Measurements from ENCODE around the gene QSER1.

QSER1 gene

DNA sequence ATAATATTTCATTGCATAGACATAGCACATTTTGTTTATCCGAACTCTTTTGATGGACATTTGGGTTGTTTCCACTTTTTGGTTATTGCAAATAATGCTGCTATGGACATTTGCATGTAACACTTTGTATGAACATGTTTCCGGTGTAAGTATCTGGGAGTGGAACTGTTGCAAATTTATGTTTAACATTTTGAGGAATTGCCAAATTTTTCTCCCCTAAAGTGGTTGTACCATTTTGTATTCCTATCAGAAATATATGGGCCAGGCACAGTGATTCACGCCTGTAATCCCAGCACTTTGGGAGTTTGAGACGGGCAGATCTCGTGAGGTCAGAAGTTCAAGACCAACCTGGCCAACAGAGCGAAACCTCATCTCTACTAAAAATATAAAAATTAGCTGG, 16.0 kb downstream of the QSER1 start:
- TF ChIP-seq, protein P1, sequence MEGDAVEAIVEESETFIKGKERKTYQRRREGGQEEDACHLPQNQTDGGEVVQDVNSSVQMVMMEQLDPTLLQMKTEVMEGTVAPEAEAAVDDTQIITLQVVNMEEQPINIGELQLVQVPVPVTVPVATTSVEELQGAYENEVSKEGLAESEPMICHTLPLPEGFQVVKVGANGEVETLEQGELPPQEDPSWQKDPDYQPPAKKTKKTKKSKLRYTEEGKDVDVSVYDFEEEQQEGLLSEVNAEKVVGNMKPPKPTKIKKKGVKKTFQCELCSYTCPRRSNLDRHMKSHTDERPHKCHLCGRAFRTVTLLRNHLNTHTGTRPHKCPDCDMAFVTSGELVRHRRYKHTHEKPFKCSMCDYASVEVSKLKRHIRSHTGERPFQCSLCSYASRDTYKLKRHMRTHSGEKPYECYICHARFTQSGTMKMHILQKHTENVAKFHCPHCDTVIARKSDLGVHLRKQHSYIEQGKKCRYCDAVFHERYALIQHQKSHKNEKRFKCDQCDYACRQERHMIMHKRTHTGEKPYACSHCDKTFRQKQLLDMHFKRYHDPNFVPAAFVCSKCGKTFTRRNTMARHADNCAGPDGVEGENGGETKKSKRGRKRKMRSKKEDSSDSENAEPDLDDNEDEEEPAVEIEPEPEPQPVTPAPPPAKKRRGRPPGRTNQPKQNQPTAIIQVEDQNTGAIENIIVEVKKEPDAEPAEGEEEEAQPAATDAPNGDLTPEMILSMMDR (IDR thresholded peaks at IDR 0.05; ENCODE audit: low read depth, low read length): no peak
- no peak for DNase-seq (ENCODE audit: low read depth, low spot score)
- no peak overlapping the region for H3K4me3 ChIP-seq (ENCODE audit: low read depth, low read length)
- in situ Hi-C loops (cut with HindIII; ENCODE audit: low sequenced_read_pairs): no loop called here

DNA sequence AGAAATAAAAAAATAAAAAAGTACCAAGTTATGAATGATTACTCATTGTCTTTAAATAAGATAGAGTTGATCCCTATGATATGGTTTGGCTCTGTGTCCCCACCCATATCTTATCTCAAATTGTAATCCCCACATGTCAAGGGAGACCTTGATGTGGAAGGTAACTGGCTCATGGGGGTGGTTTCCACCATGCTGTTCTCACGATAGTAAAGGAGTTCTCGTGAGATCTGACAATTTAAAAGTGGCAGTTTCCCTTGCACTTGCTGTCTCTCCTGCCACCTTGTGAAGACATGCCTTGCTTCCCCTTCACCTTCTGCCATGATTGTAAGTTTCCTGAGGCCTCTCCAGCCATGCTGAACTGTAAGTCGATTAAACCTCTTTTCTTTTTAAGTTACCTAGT, 18.8 kb downstream of the QSER1 start:
- in situ Hi-C loops (cut with HindIII; ENCODE audit: low sequenced_read_pairs): no loop called here
- no peak for DNase-seq (ENCODE audit: low read depth, low spot score)
- TF ChIP-seq, protein P1 (IDR thresholded peaks at IDR 0.05; ENCODE audit: low read depth, low read length): no peak
- no peak overlapping the region for H3K4me3 ChIP-seq (ENCODE audit: low read depth, low read length)

DNA sequence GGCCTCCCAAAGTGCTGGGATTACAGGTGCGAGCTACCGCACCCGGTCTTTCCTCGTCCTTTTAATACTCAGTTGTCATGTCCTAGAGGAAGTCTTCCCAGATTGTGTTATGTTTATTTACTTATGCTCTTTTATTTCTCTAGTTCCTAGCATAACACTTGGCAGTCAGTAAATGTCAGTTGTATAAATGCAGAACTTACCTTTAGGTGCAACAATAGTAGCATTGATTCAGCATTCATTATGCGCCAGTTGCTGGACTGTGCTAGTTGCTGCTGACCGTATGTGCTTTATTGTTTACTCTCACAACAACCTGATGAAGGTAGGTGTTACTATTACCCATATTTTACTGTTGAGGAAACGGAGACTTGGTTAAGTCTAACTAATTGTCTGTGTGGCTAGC, 20.8 kb downstream of the QSER1 start:
- TF ChIP-seq, protein P1 (IDR thresholded peaks at IDR 0.05; ENCODE audit: low read depth, low read length): no peak
- no peak overlapping the region for H3K4me3 ChIP-seq (ENCODE audit: low read depth, low read length)
- in situ Hi-C loops (cut with HindIII; ENCODE audit: low sequenced_read_pairs): no loop called here
- no peak for DNase-seq (ENCODE audit: low read depth, low spot score)

DNA sequence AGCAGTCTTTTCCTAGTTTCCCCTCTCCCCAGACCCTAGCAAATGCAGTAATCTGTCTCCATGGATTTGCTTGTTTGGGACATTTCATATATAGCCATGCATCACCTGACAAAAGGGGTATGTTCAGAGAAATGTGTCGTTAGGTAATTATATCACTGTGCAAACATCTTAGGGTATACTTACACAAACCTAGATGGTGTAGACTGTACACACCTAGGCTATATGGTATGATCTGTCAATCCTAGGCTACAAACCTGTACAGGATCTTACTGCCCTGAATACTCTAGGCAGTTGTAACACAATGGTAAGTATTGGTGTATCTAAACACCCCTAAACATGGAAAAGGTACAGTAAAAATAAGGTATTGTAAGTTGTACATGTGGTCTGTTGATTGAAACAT, 23.8 kb downstream of the QSER1 start:
- no peak for DNase-seq (ENCODE audit: low read depth, low spot score)
- TF ChIP-seq, protein P1 (IDR thresholded peaks at IDR 0.05; ENCODE audit: low read depth, low read length): no peak
- no peak overlapping the region for H3K4me3 ChIP-seq (ENCODE audit: low read depth, low read length)
- in situ Hi-C loops (cut with HindIII; ENCODE audit: low sequenced_read_pairs): no loop called here

DNA sequence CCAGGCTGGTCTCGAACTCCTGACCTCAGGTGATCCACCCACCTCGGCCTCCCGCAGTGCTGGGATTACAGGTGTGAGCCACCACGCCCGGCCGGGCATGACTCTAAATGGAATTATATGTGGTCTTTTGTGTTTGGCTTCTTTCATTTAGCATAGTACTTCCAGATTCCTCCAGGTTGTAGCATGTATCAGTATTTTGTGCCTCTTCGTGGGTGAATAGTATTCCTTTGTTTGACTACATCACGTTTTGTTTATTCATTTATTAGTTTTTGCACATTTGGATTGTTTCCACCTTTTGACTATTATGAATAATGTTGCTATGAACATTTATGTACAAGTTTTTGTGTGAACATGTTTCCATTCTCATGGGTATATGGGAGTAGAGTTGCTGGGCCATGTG, 24.4 kb downstream of the QSER1 start:
- in situ Hi-C loops (cut with HindIII; ENCODE audit: low sequenced_read_pairs): no loop called here
- H3K4me3 ChIP-seq (ENCODE audit: low read depth, low read length): no peak overlapping the region
- DNase-seq (ENCODE audit: low read depth, low spot score): no peak
- TF ChIP-seq, protein P1 (IDR thresholded peaks at IDR 0.05; ENCODE audit: low read depth, low read length): no peak

DNA sequence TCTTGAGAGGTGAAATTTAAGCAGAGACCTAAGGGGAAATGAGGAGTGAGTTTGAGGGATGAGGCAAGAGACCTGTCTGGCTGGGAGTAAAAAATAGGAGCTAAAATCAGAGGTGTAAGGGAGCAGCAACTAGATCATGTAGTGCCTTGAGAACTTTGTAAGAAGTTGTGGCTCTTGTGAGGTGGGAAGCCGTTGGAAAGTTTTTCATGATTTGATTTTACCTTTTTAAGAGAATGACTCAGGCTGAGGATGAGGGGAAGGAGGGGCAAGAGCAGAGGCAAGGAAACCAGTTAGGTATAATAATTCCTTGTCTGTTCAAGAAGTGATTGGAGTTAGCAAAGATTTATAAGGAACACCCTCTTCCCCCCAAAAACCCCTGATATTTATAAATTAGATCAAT, 25.8 kb downstream of the QSER1 start:
- H3K4me3 ChIP-seq (ENCODE audit: low read depth, low read length): no peak overlapping the region
- no peak for DNase-seq (ENCODE audit: low read depth, low spot score)
- TF ChIP-seq, protein P1 (IDR thresholded peaks at IDR 0.05; ENCODE audit: low read depth, low read length): no peak
- in situ Hi-C loops (cut with HindIII; ENCODE audit: low sequenced_read_pairs): no loop called here

DNA sequence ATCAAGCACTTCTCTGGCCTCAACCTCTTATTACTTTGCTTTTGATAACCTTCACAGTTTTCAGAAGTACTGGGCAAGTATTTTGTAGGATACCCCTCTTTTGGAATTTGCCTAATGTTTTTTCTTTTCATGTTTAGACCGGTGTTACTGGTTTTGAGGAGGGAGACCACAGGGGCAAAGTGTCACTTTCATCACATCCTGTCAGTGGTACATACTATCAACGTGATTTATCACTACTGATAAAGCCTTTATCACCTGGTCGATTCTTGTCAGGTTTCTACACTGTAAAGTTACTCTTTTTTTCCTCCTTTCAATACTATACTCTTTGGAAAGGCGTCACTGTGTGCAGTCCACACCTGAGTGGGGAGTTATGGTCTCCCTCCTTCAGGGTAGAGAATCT, 26.7 kb downstream of the QSER1 start:
- no peak for DNase-seq (ENCODE audit: low read depth, low spot score)
- in situ Hi-C loops (cut with HindIII; ENCODE audit: low sequenced_read_pairs): no loop called here
- TF ChIP-seq, protein P1 (IDR thresholded peaks at IDR 0.05; ENCODE audit: low read depth, low read length): no peak
- H3K4me3 ChIP-seq (ENCODE audit: low read depth, low read length): no peak overlapping the region

Measured in astrocyte of the spinal cord (primary cell).